HepG2 (cell line): ENCODE results near the gene SACS.

Source experiments
- EED ChIP-seq: sonication (generic); formaldehyde crosslinking; IDR thresholded peaks from 2 replicates; pipeline ENCODE4 v1.5.0; 2020; ENCODE audit warnings: mild to moderate bottlenecking, missing genetic modification reagents
- MAX ChIP-seq: IDR thresholded peaks from 2 replicates; pipeline ENCODE4 v1.6.1; 2012; ENCODE audit warnings: inconsistent platforms
- POLR2A ChIP-seq, 2 experiments: IDR thresholded peaks; 2 replicates each; pipeline ENCODE4 v1.6.1; 2011; ENCODE audit warnings: low read depth in 2 of 2, low read length in 2 of 2, mild to moderate bottlenecking in 1 of 2, moderate library complexity in 1 of 2; ENCODE audit not compliant: insufficient read depth in 1 of 2
- TFDP2 ChIP-seq: sonication (generic); formaldehyde crosslinking; IDR thresholded peaks from 2 replicates; pipeline ENCODE4 v1.4.0; 2020; ENCODE audit warnings: missing genetic modification reagents
- ZNF615 ChIP-seq: sonication (generic); formaldehyde crosslinking; IDR thresholded peaks from 2 replicates; pipeline ENCODE4 v1.5.0; 2020; ENCODE audit warnings: mild to moderate bottlenecking, missing genetic modification reagents, borderline replicate concordance
- ZNF660 ChIP-seq: sonication (generic); formaldehyde crosslinking; IDR thresholded peaks from 2 replicates; pipeline ENCODE4 v1.5.1; 2020; ENCODE audit warnings: mild to moderate bottlenecking, low read depth, missing genetic modification reagents, borderline replicate concordance
- ZSCAN29 ChIP-seq: sonication (generic); formaldehyde crosslinking; conservative IDR thresholded peaks from 2 replicates; pipeline ENCODE4 v1.4.0; 2020; ENCODE audit warnings: mild to moderate bottlenecking, missing genetic modification reagents

GRCh38 chr13:23394821-23395220 is 38.7 kb downstream of the SACS start:
- TF ChIP-seq ZNF615 (CRISPR knock-in tag) (no peak), EED (no peak), POLR2A (IDR thresholded peaks at IDR 0.05; ENCODE audit: insufficient read depth in 1 of 2, low read depth in 2 of 2, low read length in 2 of 2) (no peak), ZNF660 (CRISPR knock-in tag) (no peak), MAX (no peak), ZSCAN29 (CRISPR knock-in tag) (no peak), TFDP2 (CRISPR knock-in tag) (no peak)
